GM23338 (cell line): ENCODE results near the gene RASSF4. TPM values are rescaled to one million over a fixed set of nuclear protein-coding genes. Genes with fewer than 3 reads are reported as not detected.

ENCODE experiments used
- ATAC-seq: fragments of 200-7000 bp; cut with Tn5 transposase; 3 replicates; pipeline ENCODE4 v1.9.1; 2020
- DNase-seq: peaks from one replicate; pipeline ENCODE4 v3.0.0-alpha.2; 2015; ENCODE audit warnings: low spot score
- H2AFZ ChIP-seq: fragments of 200-600 bp; sonication (generic); 2 replicates; pipeline ENCODE4 v1.8.0; 2016; ENCODE audit warnings: antibody characterized with exemption, mild to moderate bottlenecking, moderate library complexity
- H3F3A ChIP-seq: fragments of 200-600 bp; sonication (generic); replicated peaks from 2 replicates; pipeline ENCODE4 v1.8.0; 2017; ENCODE audit warnings: antibody characterized with exemption, mixed run types, low read depth
- H3K27ac ChIP-seq: fragments of 200-600 bp; sonication (generic); 2 replicates; pipeline ENCODE4 v1.6.1; 2016; ENCODE audit warnings: low read depth
- H3K27me3 ChIP-seq: fragments of 200-600 bp; sonication (generic); 2 replicates; pipeline ENCODE4 v1.8.0; 2016; ENCODE audit warnings: mild to moderate bottlenecking, mixed run types, moderate library complexity; ENCODE audit not compliant: insufficient read depth
- H3K36me3 ChIP-seq: fragments of 200-600 bp; sonication (generic); 2 replicates; pipeline ENCODE4 v1.8.0; 2016; ENCODE audit warnings: mild to moderate bottlenecking; ENCODE audit not compliant: insufficient read depth
- H3K4me1 ChIP-seq: fragments of 200-600 bp; sonication (generic); 2 replicates; pipeline ENCODE4 v1.8.0; 2016; ENCODE audit warnings: mild to moderate bottlenecking, moderate library complexity; ENCODE audit not compliant: insufficient read depth
- H3K4me2 ChIP-seq: fragments of 200-600 bp; sonication (generic); 2 replicates; pipeline ENCODE4 v1.7.1; 2017; ENCODE audit warnings: mixed run types
- H3K4me3 ChIP-seq: fragments of 200-600 bp; sonication (generic); 2 replicates; pipeline ENCODE4 v1.6.1; 2016; ENCODE audit warnings: mixed run types
- H3K79me2 ChIP-seq: fragments of 200-600 bp; sonication (generic); replicated peaks from 2 replicates; pipeline ENCODE4 v1.8.0; 2017; ENCODE audit warnings: mild to moderate bottlenecking; ENCODE audit not compliant: insufficient read depth
- H3K9me2 ChIP-seq: fragments of 200-600 bp; sonication (generic); 2 replicates; pipeline ENCODE4 v1.8.0; 2017; ENCODE audit not compliant: insufficient read depth
- H4K20me1 ChIP-seq: fragments of 200-600 bp; sonication (generic); replicated peaks from 2 replicates; pipeline ENCODE4 v1.8.0; 2017; ENCODE audit warnings: mild to moderate bottlenecking; ENCODE audit not compliant: insufficient read depth
- H3K27ac Mint-ChIP-seq: 2 replicates; pipeline ENCODE4 v1.8.0; 2020; ENCODE audit warnings: inconsistent platforms, mild to moderate bottlenecking, moderate library complexity, mixed read lengths
- H3K27me3 Mint-ChIP-seq: 3 replicates; pipeline ENCODE4 v1.8.0; 2022; ENCODE audit warnings: low read depth, mild to moderate bottlenecking, moderate library complexity, mixed read lengths, inconsistent platforms; ENCODE audit not compliant: insufficient read depth, poor library complexity
- H3K36me3 Mint-ChIP-seq: 3 replicates; pipeline ENCODE4 v1.8.0; 2021; ENCODE audit warnings: low read depth, mild to moderate bottlenecking, inconsistent platforms, moderate library complexity, mixed read lengths
- H3K4me1 Mint-ChIP-seq: 3 replicates; pipeline ENCODE4 v1.8.0; 2020; ENCODE audit warnings: mild to moderate bottlenecking, inconsistent platforms, mixed read lengths
- H3K4me3 Mint-ChIP-seq: 3 replicates; pipeline ENCODE4 v1.8.0; 2021; ENCODE audit warnings: moderate library complexity, mild to moderate bottlenecking, inconsistent platforms, mixed read lengths
- H3K9me3 Mint-ChIP-seq: 3 replicates; pipeline ENCODE4 v1.8.0; 2020; ENCODE audit warnings: moderate library complexity, mild to moderate bottlenecking, inconsistent platforms, mixed read lengths
- CREB1 ChIP-seq: fragments of 250-450 bp; sonication (Bioruptor Pico); IDR thresholded peaks from 2 replicates; pipeline ENCODE4 v1.5.0; 2020; ENCODE audit warnings: low read depth, mild to moderate bottlenecking, moderate library complexity
- EZH2 ChIP-seq: fragments of 200-600 bp; sonication (generic); IDR thresholded peaks from one replicate; pipeline ENCODE4 v1.8.0; 2017; ENCODE audit warnings: antibody characterized with exemption, mild to moderate bottlenecking, low read depth; ENCODE audit not compliant: unreplicated experiment
- JUNB ChIP-seq: IDR thresholded peaks from one replicate; pipeline ENCODE4 v1.6.1; 2016; ENCODE audit warnings: antibody characterized with exemption; ENCODE audit not compliant: unreplicated experiment
- NANOG ChIP-seq: IDR thresholded peaks from 2 replicates; pipeline ENCODE4 v1.6.1; 2016; ENCODE audit warnings: antibody characterized with exemption, borderline replicate concordance
- STAT1 ChIP-seq: IDR thresholded peaks from one replicate; pipeline ENCODE4 v1.6.1; 2016; ENCODE audit warnings: antibody characterized with exemption; ENCODE audit not compliant: unreplicated experiment
- ZNF114 ChIP-seq: fragments of 250-450 bp; sonication (Bioruptor Pico); IDR thresholded peaks from 2 replicates; pipeline ENCODE4 v1.5.0; 2020; ENCODE audit warnings: mild to moderate bottlenecking, moderate library complexity
- ZNF331 ChIP-seq: fragments of 250-450 bp; sonication (Bioruptor Pico); IDR thresholded peaks from 2 replicates; pipeline ENCODE4 v1.5.0; 2020; ENCODE audit warnings: low read depth, mild to moderate bottlenecking, moderate library complexity
- polyA plus RNA-seq: library from polyadenylated mRNA; unstranded; fragments of >200 nt; fragmentation: Nextera tagmentation; extraction: Ambion mirVana; gene quantifications from 2 replicates; pipeline ENCODE4 v1.2.1, GENCODE V29; 2016
- total RNA-seq: library from RNA; depleted of rRNA; stranded (reverse); fragments of >200 nt; shearing (Covaris generic); gene quantifications from 2 replicates; pipeline ENCODE4 v1.2.3, GENCODE V29; 2014
- TF ChIP-seq, protein P1 (sequence below), 2 experiments: fragments of 200-600 bp in 1 of 2; sonication (generic) in 1 of 2; conservative IDR thresholded peaks; 2 replicates each; pipeline versions ENCODE4 v1.5.1 to v1.6.1; 2016 to 2017; ENCODE audit warnings: antibody characterized with exemption in 2 of 2, low read depth in 2 of 2, mild to moderate bottlenecking in 2 of 2, moderate library complexity in 1 of 2
- TF ChIP-seq, protein P2 (sequence below): IDR thresholded peaks from 2 replicates; pipeline ENCODE4 v1.6.1; 2016; ENCODE audit warnings: antibody characterized with exemption
- TF ChIP-seq, protein P3 (sequence below): IDR thresholded peaks from one replicate; pipeline ENCODE4 v1.6.1; 2018; ENCODE audit warnings: antibody characterized with exemption; ENCODE audit not compliant: unreplicated experiment

RASSF4 gene
- total and polyA plus RNA-seq, 2 experiments from 2014 or later = 12.4 to 13.6 TPM

DNA sequence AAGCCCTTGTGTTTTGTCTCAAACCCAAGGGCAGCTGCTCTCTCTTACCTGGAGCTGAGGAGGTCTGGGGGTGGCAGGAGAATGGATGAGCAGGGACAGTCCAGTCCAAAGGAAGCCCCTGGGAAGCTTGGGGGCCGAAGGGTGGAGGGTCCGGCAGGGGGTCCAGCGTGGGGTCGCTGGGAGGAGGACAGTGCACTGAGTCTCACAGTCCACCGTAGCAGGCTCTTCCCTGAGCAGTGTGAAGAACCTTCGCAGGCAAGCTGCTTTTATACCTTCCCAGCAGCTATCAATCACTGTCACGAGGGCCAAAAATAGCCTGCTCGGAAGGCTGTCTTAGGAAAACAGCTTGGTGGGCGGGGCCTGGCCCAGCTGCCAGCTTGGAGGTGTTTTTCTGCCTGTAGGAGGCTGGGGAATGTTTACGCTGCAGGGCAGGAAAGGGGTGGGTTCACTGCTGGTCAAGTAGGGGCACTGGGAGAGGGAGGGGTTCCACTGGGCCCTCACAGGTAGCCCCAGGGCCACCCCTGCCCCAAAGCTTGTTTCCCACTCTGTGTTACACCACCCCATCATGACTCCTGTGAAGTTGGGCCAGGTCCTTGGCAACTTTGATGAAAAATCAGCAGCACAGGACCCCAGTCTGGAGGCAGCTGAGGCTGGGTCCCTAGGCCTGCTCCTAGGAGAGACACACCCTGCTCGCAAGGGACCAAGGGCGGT is 19.1 kb downstream of the RASSF4 start, which contains the start of gene DEPP1:
DEPP1 (minus strand) TSS at position 240 of the 711 bp plus-strand sequence. CDS start 779 bp downstream, outside the sequence.
- peak; percentile 58 for ATAC-seq
- peaks cover 13% of the 10 kb centered on the region for H3K27me3 Mint-ChIP-seq
- H3K36me3 ChIP-seq = no peaks in the 10 kb centered on the region
- TF ChIP-seq CREB1 (CRISPR knock-in tag) (no peak), EZH2 (no peak), ZNF331 (CRISPR knock-in tag) (no peak)
- TF ChIP-seq, protein P1, sequence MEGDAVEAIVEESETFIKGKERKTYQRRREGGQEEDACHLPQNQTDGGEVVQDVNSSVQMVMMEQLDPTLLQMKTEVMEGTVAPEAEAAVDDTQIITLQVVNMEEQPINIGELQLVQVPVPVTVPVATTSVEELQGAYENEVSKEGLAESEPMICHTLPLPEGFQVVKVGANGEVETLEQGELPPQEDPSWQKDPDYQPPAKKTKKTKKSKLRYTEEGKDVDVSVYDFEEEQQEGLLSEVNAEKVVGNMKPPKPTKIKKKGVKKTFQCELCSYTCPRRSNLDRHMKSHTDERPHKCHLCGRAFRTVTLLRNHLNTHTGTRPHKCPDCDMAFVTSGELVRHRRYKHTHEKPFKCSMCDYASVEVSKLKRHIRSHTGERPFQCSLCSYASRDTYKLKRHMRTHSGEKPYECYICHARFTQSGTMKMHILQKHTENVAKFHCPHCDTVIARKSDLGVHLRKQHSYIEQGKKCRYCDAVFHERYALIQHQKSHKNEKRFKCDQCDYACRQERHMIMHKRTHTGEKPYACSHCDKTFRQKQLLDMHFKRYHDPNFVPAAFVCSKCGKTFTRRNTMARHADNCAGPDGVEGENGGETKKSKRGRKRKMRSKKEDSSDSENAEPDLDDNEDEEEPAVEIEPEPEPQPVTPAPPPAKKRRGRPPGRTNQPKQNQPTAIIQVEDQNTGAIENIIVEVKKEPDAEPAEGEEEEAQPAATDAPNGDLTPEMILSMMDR (conservative IDR thresholded peaks at IDR 0.05; ENCODE audit: low read depth in 2 of 2) = no peak
- H3K27me3 ChIP-seq = no peaks in the 10 kb centered on the region
- H3K4me3 ChIP-seq = peak within 1 kb of the TSS; percentile 34; the same call in 1 of the 2 replicates
- peaks cover 42% of the 10 kb centered on the region for H3K4me1 ChIP-seq
- no peaks in the 10 kb centered on the region; the same call in 2 of the 3 replicates for H3K36me3 Mint-ChIP-seq
- peaks cover 56% of the 10 kb centered on the region for H3K4me1 Mint-ChIP-seq
- H3F3A ChIP-seq = no peaks in the 10 kb centered on the region
- DNase-seq = peak; percentile 93
- peak within 1 kb of the TSS; percentile 76 for H3K4me2 ChIP-seq
- H3K9me2 ChIP-seq = no peaks in the 10 kb centered on the region
- H3K27ac ChIP-seq = peak within 1 kb of the TSS; percentile 79; the same call in 1 of the 2 replicates
- no peaks in the 10 kb centered on the region for H4K20me1 ChIP-seq
- H2AFZ ChIP-seq = no peak within 1 kb of the TSS
- H3K9me3 Mint-ChIP-seq = no peaks in the 10 kb centered on the region
- H3K27ac Mint-ChIP-seq = peak within 1 kb of the TSS; percentile 56; the same call in 1 of the 2 replicates
- no peaks in the 10 kb centered on the region for H3K79me2 ChIP-seq
- peak within 1 kb of the TSS; percentile 48 for H3K4me3 Mint-ChIP-seq

DNA sequence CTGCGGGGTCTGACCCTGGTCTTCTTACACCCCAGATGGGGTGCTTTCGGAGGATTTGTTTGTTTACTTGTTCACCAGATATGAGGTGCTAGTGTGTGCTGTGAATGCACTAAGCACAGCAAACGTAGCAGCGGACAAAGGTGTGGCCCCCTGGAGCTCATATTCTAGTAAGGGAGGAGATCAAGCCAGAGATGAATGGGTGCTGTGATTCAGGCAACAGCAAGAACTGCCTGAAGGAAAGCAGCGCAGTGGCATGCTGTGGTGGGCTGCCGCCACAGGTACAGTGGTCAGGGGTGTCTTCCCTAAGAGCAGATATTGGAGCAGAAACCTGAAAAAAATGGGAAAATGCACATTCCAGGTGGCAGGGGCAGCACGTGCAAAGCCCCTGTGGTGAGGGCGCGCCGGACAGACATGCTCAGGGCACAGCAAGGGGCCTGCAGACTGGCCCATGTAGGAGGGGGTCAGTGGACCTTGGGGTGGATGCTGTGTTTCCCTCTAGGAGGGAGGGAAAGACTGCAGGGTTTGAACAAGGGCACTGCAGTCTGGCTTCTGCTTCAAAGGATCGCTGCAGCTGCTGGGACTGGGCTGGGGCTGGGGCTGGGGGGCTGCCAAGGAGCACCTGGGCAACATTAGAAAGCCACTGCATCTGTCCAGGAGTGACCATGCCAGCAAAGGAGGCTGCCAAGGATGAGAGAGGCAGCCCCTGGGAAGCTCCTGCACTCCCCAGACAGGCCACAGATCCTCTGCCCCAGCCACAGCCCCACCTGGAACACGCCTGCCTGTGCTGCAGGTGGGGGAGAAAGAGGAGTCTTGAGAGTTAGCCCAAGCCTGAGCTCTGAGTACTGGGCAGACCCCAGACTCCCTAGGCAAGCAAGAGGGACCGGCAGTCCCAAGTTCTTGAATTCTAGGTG is 19.9 kb downstream of the RASSF4 start:
- Mint-ChIP-seq H3K27ac (no peak overlapping the region; the same call in 1 of the 2 replicates), H3K9me3 (no peaks in the 10 kb centered on the region), H3K36me3 (no peaks in the 10 kb centered on the region; the same call in 2 of the 3 replicates), H3K4me3 (no peak overlapping the region; the same call in 2 of the 3 replicates), H3K4me1 (peaks cover 50% of the 10 kb centered on the region), H3K27me3 (peaks cover 15% of the 10 kb centered on the region)
- Histone ChIP-seq H3K4me3 (no peak overlapping the region), H4K20me1 (no peaks in the 10 kb centered on the region), H3K27ac (peak overlapping the region; percentile 79; the same call in 1 of the 2 replicates), H3K27me3 (no peaks in the 10 kb centered on the region), H3K4me2 (peak overlapping the region; percentile 76), H2AFZ (no peak overlapping the region), H3K36me3 (no peaks in the 10 kb centered on the region), H3K4me1 (peaks cover 34% of the 10 kb centered on the region), H3F3A (no peaks in the 10 kb centered on the region), H3K79me2 (no peaks in the 10 kb centered on the region), H3K9me2 (no peaks in the 10 kb centered on the region)
- ATAC-seq (no peak), DNase-seq (no peak)
- TF ChIP-seq NANOG = no peak
- TF ChIP-seq ZNF114 (CRISPR knock-in tag) = no peak
- TF ChIP-seq CREB1 (CRISPR knock-in tag) = no peak
- TF ChIP-seq STAT1 = no peak
- TF ChIP-seq JUNB = no peak
- TF ChIP-seq, protein P2, sequence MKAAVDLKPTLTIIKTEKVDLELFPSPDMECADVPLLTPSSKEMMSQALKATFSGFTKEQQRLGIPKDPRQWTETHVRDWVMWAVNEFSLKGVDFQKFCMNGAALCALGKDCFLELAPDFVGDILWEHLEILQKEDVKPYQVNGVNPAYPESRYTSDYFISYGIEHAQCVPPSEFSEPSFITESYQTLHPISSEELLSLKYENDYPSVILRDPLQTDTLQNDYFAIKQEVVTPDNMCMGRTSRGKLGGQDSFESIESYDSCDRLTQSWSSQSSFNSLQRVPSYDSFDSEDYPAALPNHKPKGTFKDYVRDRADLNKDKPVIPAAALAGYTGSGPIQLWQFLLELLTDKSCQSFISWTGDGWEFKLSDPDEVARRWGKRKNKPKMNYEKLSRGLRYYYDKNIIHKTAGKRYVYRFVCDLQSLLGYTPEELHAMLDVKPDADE = no peak
- TF ChIP-seq, protein P3, sequence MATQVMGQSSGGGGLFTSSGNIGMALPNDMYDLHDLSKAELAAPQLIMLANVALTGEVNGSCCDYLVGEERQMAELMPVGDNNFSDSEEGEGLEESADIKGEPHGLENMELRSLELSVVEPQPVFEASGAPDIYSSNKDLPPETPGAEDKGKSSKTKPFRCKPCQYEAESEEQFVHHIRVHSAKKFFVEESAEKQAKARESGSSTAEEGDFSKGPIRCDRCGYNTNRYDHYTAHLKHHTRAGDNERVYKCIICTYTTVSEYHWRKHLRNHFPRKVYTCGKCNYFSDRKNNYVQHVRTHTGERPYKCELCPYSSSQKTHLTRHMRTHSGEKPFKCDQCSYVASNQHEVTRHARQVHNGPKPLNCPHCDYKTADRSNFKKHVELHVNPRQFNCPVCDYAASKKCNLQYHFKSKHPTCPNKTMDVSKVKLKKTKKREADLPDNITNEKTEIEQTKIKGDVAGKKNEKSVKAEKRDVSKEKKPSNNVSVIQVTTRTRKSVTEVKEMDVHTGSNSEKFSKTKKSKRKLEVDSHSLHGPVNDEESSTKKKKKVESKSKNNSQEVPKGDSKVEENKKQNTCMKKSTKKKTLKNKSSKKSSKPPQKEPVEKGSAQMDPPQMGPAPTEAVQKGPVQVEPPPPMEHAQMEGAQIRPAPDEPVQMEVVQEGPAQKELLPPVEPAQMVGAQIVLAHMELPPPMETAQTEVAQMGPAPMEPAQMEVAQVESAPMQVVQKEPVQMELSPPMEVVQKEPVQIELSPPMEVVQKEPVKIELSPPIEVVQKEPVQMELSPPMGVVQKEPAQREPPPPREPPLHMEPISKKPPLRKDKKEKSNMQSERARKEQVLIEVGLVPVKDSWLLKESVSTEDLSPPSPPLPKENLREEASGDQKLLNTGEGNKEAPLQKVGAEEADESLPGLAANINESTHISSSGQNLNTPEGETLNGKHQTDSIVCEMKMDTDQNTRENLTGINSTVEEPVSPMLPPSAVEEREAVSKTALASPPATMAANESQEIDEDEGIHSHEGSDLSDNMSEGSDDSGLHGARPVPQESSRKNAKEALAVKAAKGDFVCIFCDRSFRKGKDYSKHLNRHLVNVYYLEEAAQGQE = no peak
